GM12873 (cell line): ENCODE measurements around the gene RBM11.

Experiments used
- TF ChIP-seq, protein P1 (sequence below): IDR thresholded peaks from 2 replicates; pipeline ENCODE4 v1.5.1; 2012; ENCODE audit warnings: low read depth, mild to moderate bottlenecking, moderate library complexity, low read length, control low read depth; ENCODE audit not compliant: insufficient read depth; ENCODE audit errors: missing control alignments

The RBM11 gene

DNA sequence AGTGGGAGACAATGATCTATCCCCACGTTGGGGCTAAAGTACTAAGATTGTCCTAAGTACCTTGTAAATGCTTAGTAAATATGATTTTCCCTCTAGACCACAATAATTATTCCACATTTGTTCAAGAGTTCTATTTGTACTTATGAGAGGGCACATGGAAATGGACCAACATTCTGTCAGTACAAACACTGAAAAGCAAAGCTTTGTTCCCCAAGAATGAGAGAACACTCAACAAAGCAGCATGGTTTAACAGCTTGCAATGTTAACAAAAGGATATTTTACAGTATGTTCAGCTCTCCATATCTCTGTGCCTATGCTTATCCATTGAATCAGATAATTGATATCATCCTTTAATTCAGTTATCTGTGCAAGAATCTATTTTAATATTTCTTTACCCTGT, 35.4 kb downstream of the RBM11 start:
- TF ChIP-seq, protein P1, sequence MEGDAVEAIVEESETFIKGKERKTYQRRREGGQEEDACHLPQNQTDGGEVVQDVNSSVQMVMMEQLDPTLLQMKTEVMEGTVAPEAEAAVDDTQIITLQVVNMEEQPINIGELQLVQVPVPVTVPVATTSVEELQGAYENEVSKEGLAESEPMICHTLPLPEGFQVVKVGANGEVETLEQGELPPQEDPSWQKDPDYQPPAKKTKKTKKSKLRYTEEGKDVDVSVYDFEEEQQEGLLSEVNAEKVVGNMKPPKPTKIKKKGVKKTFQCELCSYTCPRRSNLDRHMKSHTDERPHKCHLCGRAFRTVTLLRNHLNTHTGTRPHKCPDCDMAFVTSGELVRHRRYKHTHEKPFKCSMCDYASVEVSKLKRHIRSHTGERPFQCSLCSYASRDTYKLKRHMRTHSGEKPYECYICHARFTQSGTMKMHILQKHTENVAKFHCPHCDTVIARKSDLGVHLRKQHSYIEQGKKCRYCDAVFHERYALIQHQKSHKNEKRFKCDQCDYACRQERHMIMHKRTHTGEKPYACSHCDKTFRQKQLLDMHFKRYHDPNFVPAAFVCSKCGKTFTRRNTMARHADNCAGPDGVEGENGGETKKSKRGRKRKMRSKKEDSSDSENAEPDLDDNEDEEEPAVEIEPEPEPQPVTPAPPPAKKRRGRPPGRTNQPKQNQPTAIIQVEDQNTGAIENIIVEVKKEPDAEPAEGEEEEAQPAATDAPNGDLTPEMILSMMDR = no peak

DNA sequence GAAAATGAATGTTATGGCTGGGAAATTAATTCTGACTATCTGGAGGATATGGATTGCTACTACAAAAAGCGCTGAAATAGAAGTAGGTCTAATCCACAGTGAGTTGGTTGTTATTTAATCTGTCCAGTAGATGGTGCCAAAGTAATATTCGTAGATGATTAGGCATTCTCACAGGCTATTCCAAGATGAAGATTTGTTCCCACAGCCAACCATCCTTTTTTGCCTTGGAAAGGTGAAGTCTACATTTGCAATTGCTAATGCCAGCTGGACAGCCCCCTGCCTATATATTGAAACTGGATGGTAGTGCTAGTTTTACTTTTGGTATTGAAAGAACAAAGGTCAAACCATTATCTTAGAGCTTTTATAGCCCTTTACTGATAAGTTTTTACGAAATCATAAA, 43.8 kb downstream of the RBM11 start:
- TF ChIP-seq, protein P1 = peak; percentile 51

DNA sequence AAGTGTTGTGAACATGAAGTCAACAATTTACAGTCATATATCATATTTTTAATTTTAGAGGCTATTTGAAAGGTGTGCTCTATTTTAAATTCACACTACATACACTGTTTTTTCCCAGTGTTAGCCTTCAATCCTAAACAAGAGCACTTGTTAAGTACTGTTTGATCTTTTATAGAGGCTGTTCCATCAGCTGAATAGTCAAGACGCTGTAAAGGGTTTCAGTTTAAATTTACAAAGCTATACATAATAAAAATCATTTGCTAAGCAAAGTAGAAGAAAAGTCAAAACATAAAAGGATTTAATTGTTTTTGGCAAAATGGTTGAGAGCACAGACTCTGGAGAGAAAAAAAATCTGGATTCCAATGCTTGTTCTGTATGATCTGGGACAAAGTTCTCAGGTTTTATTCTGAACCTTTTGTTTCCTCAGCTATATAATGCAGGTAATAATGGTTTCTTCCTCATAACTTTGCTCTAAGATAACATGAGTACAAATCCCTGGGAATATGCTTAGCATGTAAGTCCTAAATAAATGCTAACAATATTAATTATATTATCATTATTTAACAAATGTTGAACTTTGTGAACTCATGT, 44.3 kb downstream of the RBM11 start:
- TF ChIP-seq, protein P1 = no peak

DNA sequence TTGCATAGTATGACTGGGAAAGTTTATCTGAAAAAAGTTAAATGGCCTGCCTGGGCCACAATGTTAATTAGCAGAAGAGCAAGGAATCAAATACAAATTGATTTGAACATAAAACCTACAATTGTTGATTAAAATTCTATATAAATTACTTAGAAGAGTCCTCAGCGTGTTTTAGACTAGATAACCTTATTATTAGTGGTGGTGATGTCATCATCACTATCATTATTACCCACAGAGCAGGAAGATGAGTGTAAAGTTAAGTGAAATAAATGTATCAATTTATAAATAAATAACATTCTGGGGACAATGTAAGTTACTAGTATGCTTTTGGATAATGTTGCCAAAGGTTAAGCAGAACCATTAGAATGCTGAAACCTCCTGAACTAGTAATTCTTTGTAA, 46.1 kb downstream of the RBM11 start:
- TF ChIP-seq, protein P1 = no peak

DNA sequence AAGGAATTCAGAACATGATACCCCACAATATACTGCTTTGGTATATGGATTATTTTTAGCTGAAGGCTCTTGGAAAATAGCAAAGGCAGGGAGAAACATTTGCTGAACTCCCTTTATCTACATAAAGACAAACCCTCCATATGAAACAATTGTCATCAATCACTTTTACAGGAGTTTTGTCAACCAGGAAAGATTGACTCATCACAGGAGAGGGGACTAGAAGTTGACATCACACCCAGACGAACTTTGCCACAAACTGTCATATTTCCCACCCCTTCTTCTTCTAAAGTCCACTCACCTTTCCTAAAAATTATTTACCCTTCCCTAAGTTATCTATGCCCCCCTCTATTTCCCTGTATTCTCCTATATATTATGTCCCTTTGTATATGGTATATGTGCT, 47.9 kb downstream of the RBM11 start:
- TF ChIP-seq, protein P1 = no peak

DNA sequence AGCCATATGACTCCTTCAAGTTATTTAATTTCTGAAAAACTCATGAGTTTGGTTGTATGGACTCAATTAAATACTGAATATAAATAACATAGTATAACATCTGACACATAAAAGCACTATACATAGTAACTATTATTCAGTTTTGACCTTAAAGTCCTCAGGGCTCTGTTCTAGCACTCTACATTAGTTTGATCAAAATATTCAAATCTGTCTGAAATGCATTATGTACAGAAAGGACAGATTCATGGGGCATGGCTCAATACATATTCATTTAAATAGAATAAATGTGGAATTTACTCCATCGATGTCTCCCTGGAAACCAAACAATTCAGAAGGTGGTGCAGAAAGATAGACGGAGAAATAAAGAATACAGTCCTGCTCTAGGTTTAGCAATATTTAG, 49.1 kb downstream of the RBM11 start:
- TF ChIP-seq, protein P1 = no peak

DNA sequence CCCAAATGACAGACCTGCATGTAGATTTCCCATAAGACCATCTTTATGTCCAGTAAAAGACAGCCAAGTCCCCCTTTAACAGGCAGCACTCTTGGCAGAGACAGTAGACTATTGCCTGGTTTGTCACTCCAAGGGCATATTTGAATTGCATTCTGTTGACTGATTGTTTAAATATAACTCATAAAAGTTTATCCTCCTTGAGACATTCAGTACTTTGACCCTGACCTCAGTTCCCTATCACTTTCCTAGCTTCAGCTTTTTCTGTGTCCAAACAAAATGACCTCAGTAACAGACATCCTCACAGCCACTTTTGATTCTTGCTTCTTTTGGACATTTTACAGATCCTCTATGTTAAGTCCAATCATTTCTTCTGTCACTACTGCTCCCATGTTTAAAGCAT, 51.1 kb downstream of the RBM11 start:
- TF ChIP-seq, protein P1 = no peak

DNA sequence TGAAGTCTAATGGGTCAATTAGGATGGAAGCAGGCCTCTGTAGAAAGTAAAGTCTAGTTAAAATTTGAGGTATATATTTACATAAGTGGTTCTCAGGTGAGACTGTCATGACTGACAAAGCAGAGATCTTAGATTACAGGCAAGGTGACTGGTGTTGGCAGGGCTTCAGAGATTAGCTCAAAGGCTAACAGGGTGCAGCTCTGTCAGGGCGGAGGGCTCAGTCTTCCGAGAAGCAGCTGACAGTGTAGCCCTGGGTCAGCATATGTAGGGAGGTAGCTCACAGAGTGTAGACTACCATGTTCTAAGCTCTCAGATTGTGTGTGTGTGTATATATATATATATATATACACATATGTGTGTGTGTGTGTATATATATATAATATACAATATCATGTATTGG, 54.7 kb downstream of the RBM11 start:
- TF ChIP-seq, protein P1 = no peak
